GM21526 (cell line): ENCODE results near the gene APOC4.

Source experiments
- ATAC-seq: cut with Tn5 transposase; IDR thresholded peaks from one replicate; pipeline ENCODE4 v1.9.1; 2021; ENCODE audit warnings: moderate library complexity; ENCODE audit not compliant: unreplicated experiment, low FRiP score

APOC4 gene

GRCh38 chr19:44992336-44993163 is 50.5 kb downstream of the APOC4 start:
- ATAC-seq: no peak

DNA sequence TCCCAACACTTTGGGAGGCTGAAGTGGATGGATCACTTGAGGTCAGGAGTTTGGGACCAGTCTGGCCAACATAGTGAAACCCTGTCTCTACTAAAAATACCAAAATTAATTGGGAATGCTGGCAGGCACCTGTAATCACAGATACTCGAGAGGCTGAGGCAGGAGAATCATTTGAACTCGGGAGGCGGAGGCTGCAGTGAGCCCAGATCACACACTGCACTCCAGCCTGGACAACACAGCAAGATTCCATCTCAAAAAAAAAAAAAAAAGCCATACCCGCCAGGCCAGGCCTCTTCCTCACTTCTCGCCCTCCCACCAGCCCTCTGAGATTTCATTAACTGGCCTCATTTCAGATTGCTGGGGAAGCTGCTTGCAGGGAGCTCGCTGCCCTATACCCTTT is 51.5 kb downstream of the APOC4 start:
- no peak for ATAC-seq

- ATAC-seq: no peak
These were observed 52.0 kb downstream of the APOC4 start for GRCh38 chr19:44993926-44994537.
